ENCODE results near the gene RGR. TPM values are rescaled to one million over a fixed set of nuclear protein-coding genes. Genes with fewer than 3 reads are reported as not detected.

Gene RGR
- total RNA-seq, 3 donors from 2014 or later: not detected

DNA sequence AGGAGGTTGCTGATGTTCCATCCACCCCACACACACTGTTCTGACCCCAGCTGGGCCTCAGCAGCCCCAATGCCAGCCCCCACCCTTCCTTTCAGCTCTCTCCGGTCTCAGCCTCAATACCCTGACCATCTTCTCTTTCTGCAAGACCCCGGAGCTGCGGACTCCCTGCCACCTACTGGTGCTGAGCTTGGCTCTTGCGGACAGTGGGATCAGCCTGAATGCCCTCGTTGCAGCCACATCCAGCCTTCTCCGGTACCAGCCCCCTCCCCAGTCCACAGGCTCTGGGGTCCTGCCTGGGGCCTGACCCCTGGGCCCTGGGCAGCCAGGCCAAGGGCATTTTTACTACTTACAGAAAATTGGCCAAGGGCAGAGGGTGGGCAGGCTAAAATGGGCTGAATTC lies 2.6 kb downstream of the RGR start:
- Histone ChIP-seq H3K36me3 (ENCODE audit: low read depth) (no peaks in the 10 kb centered on the region), H3K4me3 (no peak overlapping the region), H3K9me3 (no peaks in the 10 kb centered on the region), H3K4me1 (ENCODE audit: low read depth) (no peaks in the 10 kb centered on the region)
- TF ChIP-seq, protein P1, sequence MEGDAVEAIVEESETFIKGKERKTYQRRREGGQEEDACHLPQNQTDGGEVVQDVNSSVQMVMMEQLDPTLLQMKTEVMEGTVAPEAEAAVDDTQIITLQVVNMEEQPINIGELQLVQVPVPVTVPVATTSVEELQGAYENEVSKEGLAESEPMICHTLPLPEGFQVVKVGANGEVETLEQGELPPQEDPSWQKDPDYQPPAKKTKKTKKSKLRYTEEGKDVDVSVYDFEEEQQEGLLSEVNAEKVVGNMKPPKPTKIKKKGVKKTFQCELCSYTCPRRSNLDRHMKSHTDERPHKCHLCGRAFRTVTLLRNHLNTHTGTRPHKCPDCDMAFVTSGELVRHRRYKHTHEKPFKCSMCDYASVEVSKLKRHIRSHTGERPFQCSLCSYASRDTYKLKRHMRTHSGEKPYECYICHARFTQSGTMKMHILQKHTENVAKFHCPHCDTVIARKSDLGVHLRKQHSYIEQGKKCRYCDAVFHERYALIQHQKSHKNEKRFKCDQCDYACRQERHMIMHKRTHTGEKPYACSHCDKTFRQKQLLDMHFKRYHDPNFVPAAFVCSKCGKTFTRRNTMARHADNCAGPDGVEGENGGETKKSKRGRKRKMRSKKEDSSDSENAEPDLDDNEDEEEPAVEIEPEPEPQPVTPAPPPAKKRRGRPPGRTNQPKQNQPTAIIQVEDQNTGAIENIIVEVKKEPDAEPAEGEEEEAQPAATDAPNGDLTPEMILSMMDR (IDR thresholded peaks at IDR 0.05): no peak
- intact Hi-C loops (cut with DNase I, micrococcal nuclease): no loop called here
- DNase-seq (no peak), ATAC-seq (no peak)

- no peak overlapping the region for H3K4me3 ChIP-seq
- intact Hi-C loops (cut with DNase I, micrococcal nuclease): no loop called here
- H3K4me1 ChIP-seq (ENCODE audit: low read depth): no peaks in the 10 kb centered on the region
- H3K36me3 ChIP-seq (ENCODE audit: low read depth): no peaks in the 10 kb centered on the region
- ATAC-seq (no peak), DNase-seq (no peak)
- TF ChIP-seq, protein P1 (IDR thresholded peaks at IDR 0.05): no peak
- no peaks in the 10 kb centered on the region for H3K9me3 ChIP-seq
Measured at GRCh38 chr10:84248794-84249193, 3.9 kb downstream of the RGR start.

- Histone ChIP-seq H3K9me3 (no peaks in the 10 kb centered on the region), H3K4me3 (no peak overlapping the region), H3K36me3 (ENCODE audit: low read depth) (no peaks in the 10 kb centered on the region), H3K4me1 (ENCODE audit: low read depth) (no peaks in the 10 kb centered on the region)
- ATAC-seq (no peak), DNase-seq (no peak)
- intact Hi-C loops (cut with DNase I, micrococcal nuclease): no loop called here
- TF ChIP-seq, protein P1 (IDR thresholded peaks at IDR 0.05): no peak
Measured at GRCh38 chr10:84254552-84255478, 10.0 kb downstream of the RGR start.

DNA sequence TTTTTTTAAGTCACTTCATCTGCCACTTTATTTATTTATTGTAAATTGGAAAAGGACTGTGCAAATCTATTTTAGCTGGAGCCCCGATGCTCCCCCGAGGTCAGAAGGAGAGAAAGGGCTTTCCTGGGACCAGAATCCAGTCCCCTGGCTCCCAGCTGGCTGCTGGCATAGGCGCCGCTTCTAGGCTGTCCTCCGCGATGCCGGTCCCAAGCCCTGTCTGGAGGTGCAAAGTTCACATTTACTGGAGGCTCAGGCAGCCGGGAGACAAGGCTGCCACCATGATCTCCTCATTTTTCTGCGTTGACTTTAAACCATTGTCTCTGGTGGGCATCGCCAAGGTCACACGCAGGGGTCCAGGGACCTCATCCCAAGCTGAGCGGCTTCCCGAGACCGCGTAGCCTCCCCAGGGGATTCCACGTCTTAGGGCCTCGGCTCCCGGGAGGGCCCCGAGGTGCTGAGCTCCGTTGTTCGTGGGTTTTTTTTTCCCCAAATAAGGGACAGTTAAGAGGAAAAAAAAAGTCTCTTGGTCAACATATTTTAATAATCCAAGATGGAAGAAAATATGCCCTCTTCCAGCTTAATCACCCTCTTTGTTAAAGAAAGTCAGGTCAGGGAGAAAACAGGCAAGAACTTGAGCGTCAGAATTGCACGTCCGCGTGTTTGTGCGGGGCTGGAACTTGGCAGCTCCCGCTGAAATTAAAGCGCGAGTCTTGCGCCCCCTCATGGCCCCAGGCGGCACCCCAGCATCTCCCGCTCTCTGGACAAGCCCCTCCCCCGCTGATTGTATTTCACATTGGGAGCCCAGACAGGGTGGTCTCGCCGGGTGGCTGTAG lies 11.9 kb downstream of the RGR start:
- H3K4me1 ChIP-seq (ENCODE audit: low read depth): no peaks in the 10 kb centered on the region
- ATAC-seq: peak; percentile 84
- no peak overlapping the region for H3K4me3 ChIP-seq
- TF ChIP-seq, protein P1 (IDR thresholded peaks at IDR 0.05): peak; percentile 43
- peak; percentile 41 to 67 (median 67) for DNase-seq
- intact Hi-C loops (cut with DNase I, micrococcal nuclease): no loop called here
- no peaks in the 10 kb centered on the region for H3K36me3 ChIP-seq (ENCODE audit: low read depth)
- H3K9me3 ChIP-seq: no peaks in the 10 kb centered on the region

DNA sequence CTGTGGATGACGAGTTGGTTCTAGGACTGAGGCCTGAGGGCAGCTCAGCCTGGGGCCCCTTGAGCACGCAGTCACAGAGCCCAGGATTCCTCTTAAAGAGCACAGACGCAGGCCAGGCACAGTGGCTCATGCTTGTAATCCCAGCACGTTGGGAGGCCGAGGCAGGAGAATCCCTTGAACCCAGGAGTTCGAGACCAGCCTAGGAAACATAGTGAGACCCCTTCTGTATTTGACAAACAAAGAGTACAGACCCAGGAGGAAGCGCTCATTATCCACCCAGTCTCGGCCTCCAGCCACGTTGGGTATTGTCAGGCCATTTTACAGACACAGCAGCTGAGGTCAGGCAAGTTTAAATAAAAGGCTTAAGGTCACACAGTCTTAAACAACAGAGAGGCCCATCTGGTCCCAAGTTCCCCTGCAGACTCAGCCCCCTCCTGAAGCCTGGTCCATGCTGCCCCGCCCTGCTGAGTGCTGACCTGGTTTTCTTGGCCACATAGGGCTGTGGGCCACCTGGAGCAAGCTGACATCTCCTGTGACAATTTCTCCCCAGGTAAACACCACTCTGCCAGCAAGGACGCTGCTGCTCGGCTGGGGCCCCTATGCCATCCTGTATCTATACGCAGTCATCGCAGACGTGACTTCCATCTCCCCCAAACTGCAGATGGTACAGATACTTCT lies 12.6 kb downstream of the RGR start:
- Histone ChIP-seq H3K4me1 (ENCODE audit: low read depth) (no peaks in the 10 kb centered on the region), H3K36me3 (ENCODE audit: low read depth) (no peaks in the 10 kb centered on the region), H3K4me3 (no peak overlapping the region), H3K9me3 (no peaks in the 10 kb centered on the region)
- TF ChIP-seq, protein P1 (IDR thresholded peaks at IDR 0.05): no peak
- no peak for DNase-seq
- ATAC-seq: no peak
- intact Hi-C loops (cut with DNase I, micrococcal nuclease): no loop called here

Data from mucosa of descending colon (tissue), 3 donors.